Fibroblast of pulmonary artery (primary cell): Measurements from ENCODE around the gene CITED4.

Source experiments
- DNase-seq: peaks from one replicate; pipeline ENCODE4 v3.0.0-alpha.2; 2010; ENCODE audit warnings: low read depth
- H3K4me3 ChIP-seq: replicated peaks from 2 replicates; pipeline ENCODE4 v1.5.1; 2011; ENCODE audit warnings: low read depth, mild to moderate bottlenecking, control low read depth, low read length, moderate library complexity
- CTCF ChIP-seq: IDR thresholded peaks from 2 replicates; pipeline ENCODE4 v1.5.1; 2011; ENCODE audit warnings: mild to moderate bottlenecking, control low read depth, low read length, inconsistent platforms; ENCODE audit errors: missing control alignments

The CITED4 gene

GRCh38 chr1:40842207-40842606 is 20.0 kb downstream of the CITED4 start:
- TF ChIP-seq CTCF, result no peak
- no peak overlapping the region for H3K4me3 ChIP-seq
- DNase-seq, result no peak

GRCh38 chr1:40841602-40842001 is 20.6 kb downstream of the CITED4 start:
- no peak overlapping the region for H3K4me3 ChIP-seq
- no peak for TF ChIP-seq CTCF

GRCh38 chr1:40840526-40841323 is 21.4 kb downstream of the CITED4 start:
- DNase-seq, result no peak
- H3K4me3 ChIP-seq, result no peak overlapping the region

More at GRCh38 chr1:40841602-40842001, 20.6 kb downstream of the CITED4 start:
- DNase-seq, result no peak

GRCh38 chr1:40839943-40840335 is 22.2 kb downstream of the CITED4 start:
- no peak overlapping the region for H3K4me3 ChIP-seq
- TF ChIP-seq CTCF, result no peak
- no peak for DNase-seq

More at GRCh38 chr1:40840526-40841323, 21.4 kb downstream of the CITED4 start:
- TF ChIP-seq CTCF, result no peak

- no peak overlapping the region for H3K4me3 ChIP-seq
- no peak for DNase-seq
- TF ChIP-seq CTCF, result no peak
Measured at GRCh38 chr1:40838980-40839942, 22.9 kb downstream of the CITED4 start.

- no peak for TF ChIP-seq CTCF
- DNase-seq, result no peak
- H3K4me3 ChIP-seq, result no peak overlapping the region
Measured at GRCh38 chr1:40838045-40838979, 23.9 kb downstream of the CITED4 start.
